Kasumi-1 (cell line): ENCODE results near the gene OR10H3.
A peak's percentile ranks its signal among the peaks of the same experiment; 100 is the strongest.
"Not testable (repeated sequence)": the region's sequence is repeated elsewhere in the genome, so short reads cannot be mapped to it uniquely, and the experiment has no call there.

Experiments
- DNase-seq, 2 experiments: peaks; one replicate each; lab custom pipeline; 2025; lab: John Stamatoyannopoulos, UW

The OR10H3 gene, protein sequence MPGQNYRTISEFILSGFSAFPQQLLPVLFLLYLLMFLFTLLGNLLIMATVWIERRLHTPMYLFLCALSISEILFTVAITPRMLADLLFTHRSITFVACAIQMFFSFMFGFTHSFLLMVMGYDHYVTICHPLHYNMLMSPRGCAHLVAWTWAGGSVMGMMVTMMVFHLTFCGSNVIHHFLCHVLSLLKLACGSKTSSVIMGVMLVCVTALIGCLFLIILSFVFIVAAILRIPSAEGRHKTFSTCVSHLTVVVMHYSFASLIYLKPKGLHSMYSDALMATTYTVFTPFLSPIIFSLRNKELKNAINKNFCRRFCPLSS

DNA sequence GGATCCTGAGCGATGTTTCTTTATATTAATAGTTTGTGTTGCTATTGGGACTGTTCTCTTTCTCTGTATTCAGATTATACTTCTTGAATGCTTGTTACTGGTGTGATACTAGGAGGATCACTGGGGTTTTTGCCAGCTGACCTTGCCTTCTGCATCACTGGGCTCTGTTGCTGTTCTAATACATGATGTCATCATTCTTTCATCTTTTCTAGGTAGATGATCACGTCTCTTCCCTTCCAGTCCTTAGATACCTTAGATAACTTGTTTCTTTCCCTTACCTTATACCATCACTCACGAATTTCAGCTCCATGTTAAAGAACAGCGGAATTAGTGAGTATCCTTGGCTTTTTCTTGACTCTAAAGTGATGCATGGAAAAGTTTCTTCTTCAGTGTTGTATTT, at the start of gene OR10H3:
TSS of gene OR10H3 (plus strand) at position 264 of the 400 bp plus-strand sequence. CDS start 3,408 bp downstream, outside the sequence.
- DNase-seq: no peak

DNA sequence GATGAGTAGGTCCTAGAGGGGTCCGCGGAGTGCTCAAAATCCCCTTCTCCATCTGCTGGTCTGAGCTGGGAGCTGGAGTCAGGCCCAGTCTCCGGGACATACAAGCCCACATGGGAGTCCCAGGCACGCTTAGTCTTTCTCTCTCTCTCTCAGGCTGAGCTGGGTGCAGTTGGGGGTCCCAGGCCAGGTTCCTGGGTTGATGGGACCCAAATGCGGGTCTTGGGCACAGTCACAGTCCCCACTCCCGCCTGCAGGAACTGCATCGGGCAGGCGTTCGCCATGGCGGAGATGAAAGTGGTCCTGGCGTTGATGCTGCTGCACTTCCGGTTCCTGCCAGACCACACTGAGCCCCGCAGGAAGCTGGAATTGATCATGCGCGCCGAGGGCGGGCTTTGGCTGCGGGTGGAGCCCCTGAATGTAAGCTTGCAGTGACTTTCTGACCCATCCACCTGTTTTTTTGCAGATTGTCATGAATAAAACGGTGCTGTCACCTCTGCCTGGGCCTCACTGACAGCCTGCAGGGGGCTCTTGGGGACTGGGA, 41.1 kb upstream of the OR10H3 start:
- DNase-seq: no peak

DNA sequence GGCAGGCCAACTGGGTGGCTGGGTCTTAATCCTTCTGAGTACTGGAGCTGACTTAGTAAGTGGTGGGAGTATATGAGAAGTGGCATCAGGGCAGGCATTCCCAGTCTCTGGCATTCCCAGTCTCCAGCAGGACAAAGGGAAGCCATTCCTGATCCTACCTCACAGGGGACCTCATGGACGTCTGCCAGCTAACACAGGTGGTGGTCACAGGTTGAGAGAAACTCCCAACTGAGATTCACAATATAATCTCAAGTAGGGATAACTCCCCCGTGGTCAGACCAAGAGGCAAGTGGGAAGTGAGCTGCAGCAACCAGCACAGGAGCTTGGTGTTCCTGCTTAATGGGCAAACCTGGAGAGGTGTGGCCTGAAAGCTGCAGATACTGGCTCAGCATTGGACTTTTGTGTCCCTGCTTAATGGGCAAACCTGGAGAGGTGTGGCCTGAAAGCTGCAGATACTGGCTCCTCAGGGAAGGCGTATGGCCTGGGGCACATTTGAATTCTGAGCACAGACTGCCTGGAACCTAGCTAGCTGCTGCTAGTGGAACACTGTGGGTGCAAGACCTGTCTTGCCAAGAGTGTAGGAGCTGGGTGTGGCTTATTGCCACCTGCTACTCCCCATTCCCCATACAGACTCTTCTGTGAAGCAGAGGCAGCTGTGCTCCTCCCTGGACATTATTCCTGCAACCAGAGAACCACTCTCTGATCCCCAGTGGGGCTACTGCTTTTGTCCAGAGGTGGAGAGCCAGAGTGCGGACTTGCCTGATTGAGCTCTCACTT, 35.8 kb upstream of the OR10H3 start:
- no peak for DNase-seq

DNA sequence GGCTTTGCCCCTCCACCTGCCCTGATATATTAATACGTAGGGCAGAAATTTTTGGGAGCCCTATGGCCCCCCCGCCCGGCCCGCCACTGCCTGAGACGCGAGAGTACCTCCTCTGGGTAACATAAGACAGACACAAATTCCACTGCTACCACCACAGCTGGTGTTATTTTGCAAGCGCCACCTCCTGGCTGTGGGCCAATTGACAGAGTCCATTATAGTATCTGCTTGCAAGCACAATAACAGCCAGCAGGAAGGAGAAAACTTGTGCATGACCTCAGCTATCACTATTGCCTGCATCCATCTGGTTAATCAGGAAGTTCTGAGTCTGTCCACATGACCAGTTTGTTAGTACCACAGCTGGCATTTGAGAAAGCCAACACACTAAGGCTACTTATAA, 35.3 kb upstream of the OR10H3 start:
- DNase-seq: peak; percentile 91 to 92

DNA sequence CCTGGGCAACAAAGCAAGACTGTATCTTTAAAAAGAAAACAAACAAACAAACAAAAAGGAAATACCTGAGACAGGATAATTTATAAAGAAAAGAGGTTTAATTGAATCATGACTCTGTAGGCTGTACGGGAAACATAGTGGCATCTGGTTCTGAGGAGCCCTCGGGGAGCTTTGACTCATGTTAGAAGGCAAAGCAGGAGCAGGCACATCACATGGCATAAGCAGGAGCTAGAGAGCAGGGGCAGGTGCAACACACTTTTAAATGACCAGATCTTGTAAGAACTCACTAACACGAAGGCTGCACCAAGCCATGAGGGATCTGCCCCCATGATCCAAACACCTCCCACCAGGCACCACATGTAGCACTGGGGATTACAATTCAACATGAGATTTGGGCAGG, 23.1 kb upstream of the OR10H3 start:
- DNase-seq: no peak

DNA sequence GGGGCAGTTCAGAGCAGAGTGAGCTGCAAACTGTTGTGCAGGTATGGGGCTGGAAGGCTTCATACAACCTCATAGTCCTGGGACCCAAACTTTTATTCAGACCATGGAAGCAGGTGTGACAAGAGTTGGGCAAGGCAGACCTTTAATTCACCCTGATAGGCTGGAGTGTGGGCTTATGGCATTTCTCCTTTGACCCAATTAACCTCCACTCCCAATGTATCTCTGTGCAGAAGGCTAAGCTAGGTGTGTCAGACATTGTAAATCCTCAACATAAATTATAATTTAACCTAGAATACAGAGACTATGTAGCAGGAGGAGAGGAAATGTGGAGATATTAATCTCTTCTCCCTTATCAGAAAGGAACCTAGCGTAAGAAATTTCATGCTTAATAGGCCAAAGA, 22.1 kb upstream of the OR10H3 start:
- DNase-seq: no peak

DNA sequence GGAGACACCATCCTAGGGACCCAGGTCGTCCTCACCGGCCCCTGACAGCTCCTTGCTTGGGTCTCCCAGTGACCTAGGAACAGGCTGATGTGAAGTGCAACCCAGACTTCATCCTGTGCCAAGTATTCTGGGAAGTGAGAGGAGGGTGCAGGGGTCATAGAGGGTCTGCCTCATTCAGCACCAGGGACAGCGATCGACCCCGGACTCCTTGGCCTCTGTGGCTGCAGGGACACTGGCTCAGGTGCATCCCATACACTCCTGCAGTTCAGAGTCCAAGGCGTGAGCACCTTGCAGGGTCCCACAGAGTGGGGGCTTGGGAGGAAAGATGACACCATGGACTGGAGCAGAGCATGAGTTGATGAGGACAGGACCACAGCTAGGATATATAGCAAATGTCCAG, 20.0 kb upstream of the OR10H3 start:
- DNase-seq: no peak

DNA sequence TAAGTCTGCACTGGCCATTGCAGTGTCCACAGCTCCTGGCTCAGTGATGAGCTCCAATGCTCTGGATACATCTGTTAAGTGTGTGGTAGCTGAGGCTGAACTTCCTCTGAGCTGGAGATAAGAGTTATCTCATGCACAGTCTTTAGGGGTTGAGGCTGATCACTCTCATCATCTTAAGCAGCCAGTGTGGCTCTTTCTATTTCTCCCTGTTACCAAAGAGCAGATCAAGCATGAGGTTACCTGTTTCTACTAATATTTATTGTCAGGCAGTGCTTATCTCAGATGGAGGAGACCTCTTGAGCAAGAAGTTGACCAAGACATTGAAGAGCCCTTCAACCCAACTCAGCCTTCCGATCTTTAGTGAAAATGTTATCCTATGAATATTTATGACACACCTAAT, 16.5 kb upstream of the OR10H3 start:
- no peak for DNase-seq

DNA sequence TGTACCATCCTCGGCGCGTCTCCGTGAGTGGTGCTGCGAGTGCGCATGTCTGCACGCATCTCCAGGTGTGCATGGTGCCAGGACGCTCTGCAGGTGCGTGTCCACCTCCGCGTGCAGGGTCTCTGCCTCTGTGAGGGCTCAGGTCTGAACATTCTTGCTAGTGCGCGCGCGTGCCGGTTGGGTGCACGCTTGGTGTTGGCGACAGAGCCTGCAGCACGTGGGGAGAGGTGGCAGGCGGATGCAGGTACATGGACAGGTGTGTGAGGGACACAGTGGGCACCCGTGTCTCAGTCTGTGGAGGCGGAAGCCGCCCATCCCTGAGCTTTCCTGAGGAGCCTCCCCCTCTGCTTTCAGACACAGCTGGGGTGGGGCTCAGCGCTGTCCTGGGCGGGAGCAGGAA, 14.8 kb upstream of the OR10H3 start:
- no peak for DNase-seq

DNA sequence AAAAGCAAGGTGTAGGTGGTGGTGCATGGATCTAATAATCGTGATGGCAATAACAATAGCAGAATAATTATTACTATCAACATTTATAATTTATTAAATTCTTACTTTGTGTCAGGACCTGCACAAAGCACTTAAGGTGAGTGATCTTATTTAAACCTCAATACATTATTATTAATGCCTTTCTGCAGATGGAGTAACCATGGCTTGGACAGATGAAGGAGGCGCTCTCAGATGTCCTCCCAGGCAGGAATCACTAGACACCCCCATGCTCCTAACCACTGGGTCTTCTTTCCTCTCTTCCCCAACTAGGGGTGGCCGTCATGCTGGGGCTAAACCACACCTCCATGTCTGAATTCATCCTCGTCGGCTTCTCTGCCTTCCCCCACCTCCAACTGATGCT, 10.1 kb upstream of the OR10H3 start, which contains the start of gene OR10H2:
TSS of gene OR10H2 (plus strand) at position 301 of the 400 bp plus-strand sequence. CDS start at position 321, 20 bp downstream.
- no peak for DNase-seq

DNA sequence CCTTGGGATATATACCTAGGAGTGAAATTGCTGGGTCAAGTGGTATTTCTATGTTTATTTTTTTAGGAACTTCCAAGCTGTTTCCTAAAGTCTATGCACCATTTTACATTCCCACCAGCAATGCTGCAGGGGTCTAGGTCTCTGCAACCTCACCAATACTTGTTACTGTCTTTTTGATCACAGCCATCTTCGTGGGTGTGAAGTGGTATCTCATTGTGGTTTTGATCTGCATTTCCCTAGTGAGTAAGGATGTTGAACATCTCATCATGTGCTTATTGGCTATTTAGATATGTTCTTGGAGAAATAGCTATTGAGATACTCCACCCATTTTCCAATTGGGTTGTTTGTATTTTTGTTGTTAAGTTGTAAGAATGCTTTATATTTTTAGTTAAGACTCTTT, 7.2 kb upstream of the OR10H3 start:
- no peak for DNase-seq

DNA sequence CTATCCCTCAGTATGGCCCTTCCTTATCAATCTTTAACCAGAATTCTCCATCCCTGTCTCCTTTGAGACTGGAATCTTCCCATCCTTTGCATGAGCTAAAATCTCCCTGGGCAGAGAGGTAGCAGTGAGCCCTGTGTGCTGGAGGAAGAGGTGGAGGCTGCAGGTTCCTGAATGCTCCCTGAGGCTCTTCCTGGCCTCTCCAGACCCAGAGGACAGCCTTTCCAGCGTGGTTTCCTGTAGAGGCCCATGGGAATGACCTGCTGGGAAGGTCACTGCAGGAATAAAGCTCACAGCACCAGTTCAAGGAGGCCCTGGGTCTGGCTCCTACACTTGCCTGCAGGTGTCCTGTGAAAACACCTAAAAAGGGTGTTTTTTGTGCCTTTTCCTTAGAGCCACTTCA, 5.4 kb upstream of the OR10H3 start:
- DNase-seq: no peak

DNA sequence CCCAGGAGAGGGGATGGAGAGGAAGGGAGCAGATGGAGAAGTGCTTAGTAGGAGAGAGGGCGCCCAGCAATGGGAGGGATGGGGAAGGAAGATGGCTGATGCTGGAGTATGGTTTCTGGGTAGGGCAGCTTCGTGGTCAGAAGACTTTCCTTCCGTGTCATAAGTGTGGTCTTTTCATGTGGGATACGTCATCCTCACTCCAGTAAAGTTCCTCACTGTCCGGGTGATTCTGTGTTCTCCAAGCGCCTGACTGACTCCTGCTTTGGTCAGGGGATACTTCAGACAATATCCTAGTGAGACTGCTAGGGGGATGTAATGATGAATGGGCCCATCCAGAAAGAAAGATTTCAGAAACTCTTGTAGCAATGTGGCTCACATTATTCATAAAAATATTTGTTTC, 3.9 kb upstream of the OR10H3 start:
- DNase-seq: no peak

DNA sequence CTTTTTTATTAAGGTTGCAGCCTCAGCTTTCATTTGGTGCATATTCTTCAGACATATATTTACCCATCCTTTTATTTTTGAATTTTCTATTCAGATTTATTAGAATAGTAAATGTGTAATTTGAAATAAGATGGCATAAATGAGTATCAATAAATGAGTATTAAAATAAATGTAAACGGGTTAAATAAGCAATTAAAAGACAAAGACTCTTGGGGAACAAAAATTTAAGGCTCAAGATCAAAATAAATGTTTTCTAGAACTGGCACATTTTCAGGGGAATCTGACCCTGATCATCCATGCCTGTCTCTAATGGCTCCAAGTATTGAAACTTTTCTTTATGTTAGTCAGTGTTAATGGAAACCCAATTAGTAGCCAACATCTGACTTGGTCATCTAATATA, 3.0 kb downstream of the OR10H3 start:
- no peak for DNase-seq

DNA sequence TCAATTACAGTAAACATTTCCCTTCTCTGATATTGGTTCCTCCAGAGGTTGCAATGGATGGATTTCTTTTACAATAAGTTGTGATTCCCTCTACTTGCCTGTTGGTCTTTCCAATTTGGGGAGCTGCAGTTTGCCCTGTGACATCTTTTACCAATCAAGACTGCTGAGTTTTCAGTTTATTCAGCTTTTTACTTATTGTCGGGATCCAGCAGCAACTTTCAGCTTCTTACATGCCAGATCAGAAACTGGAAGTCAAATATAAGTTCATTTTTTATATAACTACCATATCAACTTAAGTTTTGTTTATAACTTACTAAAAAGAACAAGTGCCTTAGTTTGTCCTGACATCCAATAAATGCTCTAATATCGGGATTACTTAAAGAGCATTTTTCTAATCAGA, 10.5 kb downstream of the OR10H3 start:
- no peak for DNase-seq

DNA sequence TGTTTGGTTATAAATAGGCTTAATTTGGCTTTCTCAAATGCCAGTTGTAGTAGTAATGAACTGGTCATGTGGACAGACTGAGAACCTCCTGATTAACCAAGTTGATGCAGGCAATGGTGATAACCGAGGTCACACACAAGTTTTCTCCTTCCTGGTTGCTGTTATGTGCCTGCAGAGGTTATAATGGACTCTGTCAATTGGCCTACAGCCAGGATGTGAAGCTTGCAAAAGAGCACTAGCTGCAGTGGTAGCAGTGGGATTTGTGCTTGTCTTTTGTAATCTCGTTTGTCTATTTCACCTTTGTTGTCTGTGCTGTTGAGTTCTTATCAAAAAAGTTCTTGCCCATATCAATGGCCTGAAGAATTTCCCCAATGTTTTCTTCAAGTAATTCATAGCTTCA, 20.6 kb downstream of the OR10H3 start:
- DNase-seq: no peak

DNA sequence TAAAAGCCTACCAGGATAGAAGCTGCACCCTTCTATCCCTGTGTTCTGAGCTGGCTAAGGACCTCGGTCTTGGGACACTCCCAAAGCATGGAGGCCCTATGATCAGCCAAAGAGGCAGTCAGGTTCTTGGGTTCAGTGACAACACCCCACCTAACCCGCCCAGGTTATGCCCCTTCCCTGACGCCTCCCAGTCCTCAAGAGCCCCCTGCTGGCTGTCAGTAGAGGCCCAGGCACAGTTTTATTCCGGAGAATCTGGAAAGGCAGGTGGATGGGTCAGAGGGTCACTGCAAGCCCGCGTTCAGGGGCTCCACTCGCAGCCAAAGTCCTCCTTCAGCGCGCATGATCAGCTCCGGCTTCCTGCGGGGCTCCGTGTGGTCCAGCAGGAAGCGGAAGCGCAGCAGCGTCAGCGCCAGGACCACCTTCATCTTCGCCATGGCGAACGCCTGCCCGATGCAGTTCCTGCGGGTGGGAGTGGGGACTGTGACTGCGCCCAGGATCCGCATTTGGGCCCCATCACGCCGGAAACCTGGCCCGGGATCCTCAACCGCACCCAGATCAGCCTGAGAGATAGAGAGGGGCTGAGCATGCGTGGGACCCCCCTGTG, 22.3 kb downstream of the OR10H3 start:
- DNase-seq: no peak

DNA sequence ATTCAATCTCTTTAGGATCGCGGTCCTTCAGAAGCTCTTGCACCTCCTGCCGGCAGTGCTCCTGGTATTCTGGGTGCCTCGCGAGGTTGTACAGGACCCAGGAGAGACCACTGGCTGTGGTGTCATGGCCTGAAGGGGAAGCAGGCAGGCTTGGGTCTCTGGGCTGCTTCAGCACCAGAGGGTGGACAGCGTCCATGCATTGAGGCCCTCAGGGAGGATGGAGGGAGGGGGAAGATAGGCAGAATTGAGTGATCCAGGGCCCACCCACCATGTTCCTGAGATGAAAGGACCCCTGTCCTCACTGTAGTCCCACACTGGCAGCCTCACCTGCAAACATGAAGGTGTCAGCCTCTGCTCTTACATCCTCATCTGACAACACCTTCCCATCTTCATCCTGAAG, 31.8 kb downstream of the OR10H3 start:
- DNase-seq: peak in 1 of 2 experiments; percentile 8

DNA sequence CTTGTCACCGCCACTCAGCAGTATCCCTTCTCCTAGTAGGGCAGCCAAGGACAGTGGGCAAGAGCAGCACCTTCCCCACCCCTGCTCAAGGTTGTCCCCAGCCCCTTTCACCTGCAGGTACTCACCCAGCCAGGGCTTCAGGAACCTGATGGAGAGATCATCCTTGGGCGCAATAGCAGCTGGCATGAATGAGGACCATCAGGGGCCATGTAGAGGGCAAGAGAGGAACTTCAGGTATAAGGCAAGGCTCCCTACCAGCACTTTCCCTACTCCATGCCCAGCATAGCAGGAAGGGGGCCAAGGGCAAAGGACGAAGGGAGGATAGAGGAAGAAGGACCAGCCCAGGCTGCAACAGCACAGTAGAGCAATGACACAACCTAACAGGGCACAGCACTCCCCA, 36.4 kb downstream of the OR10H3 start:
- not testable (repeated sequence) for DNase-seq

DNA sequence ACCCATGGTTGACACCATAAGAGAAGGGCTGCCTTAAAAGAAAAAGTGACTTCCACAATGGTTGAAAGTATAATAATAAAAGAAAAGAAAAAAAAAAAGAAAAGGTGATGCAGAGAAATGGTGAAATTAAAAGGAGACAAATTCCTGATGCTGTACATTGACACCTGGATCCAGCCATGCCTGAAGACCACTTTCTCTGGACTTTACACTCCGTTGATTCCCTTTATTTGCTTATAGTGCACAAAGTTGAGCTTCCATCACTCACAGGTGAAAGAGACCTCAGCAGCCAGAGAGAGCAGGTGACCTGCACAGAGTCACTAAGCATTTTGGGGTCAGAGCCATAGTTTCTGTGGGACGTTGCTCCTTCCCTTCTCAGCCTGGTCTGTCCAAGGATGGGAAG, 37.5 kb downstream of the OR10H3 start:
- DNase-seq: no peak

DNA sequence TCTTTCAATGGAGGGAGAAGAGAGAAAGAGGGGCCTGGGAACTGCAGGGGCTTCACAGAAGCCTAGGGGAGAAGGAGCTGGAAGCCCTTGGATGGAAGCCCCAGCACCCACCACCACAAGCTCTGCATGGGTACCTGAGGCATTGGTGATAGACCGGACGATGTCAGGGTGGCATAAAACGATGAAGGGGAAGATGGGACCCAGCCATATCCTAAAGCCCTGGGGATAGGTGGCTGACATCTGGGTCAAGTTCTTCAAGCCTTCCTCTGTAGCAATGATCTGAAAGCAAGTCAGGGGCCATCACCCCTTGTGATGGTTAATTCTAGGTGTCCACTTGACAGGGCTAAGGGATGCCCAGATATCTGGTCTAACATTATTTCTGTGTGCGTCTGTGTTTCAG, 38.5 kb downstream of the OR10H3 start:
- no peak for DNase-seq
